Transverse colon (tissue), 4 donors: Measurements from ENCODE around the gene HP1BP3. TPM values are rescaled to one million over a fixed set of nuclear protein-coding genes. Genes with fewer than 3 reads are reported as not detected.

ENCODE experiments used
- DNase-seq: peaks from one replicate; pipeline ENCODE4 v3.0.0-alpha.2; 2019
- H3K27ac ChIP-seq, 4 donors: fragments of 200-600 bp; sonication (generic); 2 replicates each; pipeline ENCODE4 v1.5.1; 2016 to 2018; ENCODE audit warnings: inconsistent platforms in 4 of 4
- H3K27me3 ChIP-seq: fragments of 200-600 bp; sonication (generic); 2 replicates; pipeline ENCODE4 v1.5.1; 2017; ENCODE audit warnings: inconsistent platforms
- H3K36me3 ChIP-seq, 4 donors: fragments of 200-600 bp; sonication (generic); 2 replicates each; pipeline ENCODE4 v1.5.1; 2017 to 2019; ENCODE audit warnings: inconsistent platforms in 4 of 4
- H3K4me1 ChIP-seq, 4 donors: fragments of 200-600 bp; sonication (generic); 2 replicates each; pipeline ENCODE4 v1.5.1; 2017 to 2020; ENCODE audit warnings: inconsistent platforms in 4 of 4
- H3K4me3 ChIP-seq, 4 donors: fragments of 200-600 bp; sonication (generic); 1 replicate in 1 of 4; 2 replicates in 3 of 4; pipeline versions ENCODE4 v1.5.1 to v1.6.1; 2017 to 2019; ENCODE audit warnings: inconsistent platforms in 4 of 4
- H3K9me3 ChIP-seq, 2 donors: fragments of 200-600 bp; sonication (generic); 2 replicates each; pipeline ENCODE4 v1.5.1; 2017 to 2019; ENCODE audit warnings: inconsistent platforms in 2 of 2
- EP300 ChIP-seq: sonication (generic); formaldehyde crosslinking; IDR thresholded peaks from one replicate; pipeline ENCODE4 v1.6.1; 2017; ENCODE audit warnings: antibody characterized with exemption, low read depth
- POLR2A ChIP-seq: fragments of 450-650 bp; IDR thresholded peaks from one replicate; pipeline ENCODE4 v1.6.1; 2016; ENCODE audit warnings: antibody characterized with exemption, mild to moderate bottlenecking, moderate library complexity
- POLR2AphosphoS5 ChIP-seq, 3 donors: sonication (generic); formaldehyde crosslinking; IDR thresholded peaks; one replicate each; pipeline ENCODE4 v1.6.1; 2016; ENCODE audit warnings: antibody characterized with exemption in 3 of 3
- WGBS, 2 donors: methylation state at CpG; one replicate each; pipeline ENCODE4 v1.1.5; 2018; ENCODE audit warnings: low coverage in 1 of 2; 5-methylcytosine and 5-hydroxymethylcytosine counted together
- in situ Hi-C, 4 donors: fragments of 200-750 bp; cut with MboI; loops; one replicate each; pipeline versions ENCODE4 v1.15.0 to v1.15.1; 2017; ENCODE audit warnings: low sequenced_read_pairs in 3 of 4, low pct_ligation_motif_present in 1 of 4, low pct_unique_long_range_greater_than_20kb in 1 of 4
- intact Hi-C: fragments of 100-400 bp; cut with DNase I; formaldehyde crosslinking; loops from one replicate; pipeline ENCODE4 v1.15.1; 2023; ENCODE audit warnings: low total_unique reads
- total RNA-seq, 4 donors: library from RNA; depleted of rRNA; stranded (reverse); fragments of >200 nt; gene quantifications; one replicate each; pipeline ENCODE4 v1.1.0, GENCODE V29; 2016
- TF ChIP-seq, protein P1 (sequence below), 5 experiments: fragments of 200-600 bp in 3 of 5; fragments of 450-650 bp in 2 of 5; sonication (generic) in 3 of 5; IDR thresholded peaks; 1 replicate in 2 of 5; 2 replicates in 3 of 5; pipeline ENCODE4 v1.5.1; 2016 to 2017; ENCODE audit warnings: antibody characterized with exemption in 5 of 5, inconsistent platforms in 3 of 5, mild to moderate bottlenecking in 2 of 5, moderate library complexity in 1 of 5

The HP1BP3 gene
- total RNA-seq, 4 donors from 2014 or later: 143 to 272 (median 197) TPM

DNA sequence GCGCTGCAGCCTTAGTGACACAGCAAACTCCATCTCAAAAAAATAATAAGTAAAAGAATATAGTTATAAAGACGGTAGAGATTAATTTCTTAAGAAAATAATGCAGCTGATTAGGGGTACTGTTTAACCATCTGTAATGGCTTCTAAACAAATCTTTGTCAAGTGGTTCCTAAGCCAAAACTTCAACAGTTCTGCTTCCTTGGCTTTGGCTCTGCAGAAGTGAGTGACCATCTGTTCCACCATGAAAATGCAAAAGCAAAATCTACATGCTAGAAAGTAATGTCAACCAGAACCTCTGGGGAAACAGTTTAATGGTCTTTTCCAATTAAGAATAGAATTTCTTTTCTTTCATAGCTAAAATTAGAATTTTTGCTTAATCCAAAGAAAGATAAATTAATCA is 46.3 kb downstream of the HP1BP3 start:
- in situ Hi-C loops (no loop called here), intact Hi-C loops (no loop called here)
- 68% methylated on average over 2 of the region's 2 CpGs; no CpG with 5 or more reads in 1 of the 2 donors for WGBS, 2 donors
- no peak overlapping the region for H3K27ac ChIP-seq
- H3K27me3 ChIP-seq: no peaks in the 10 kb centered on the region
- no peak for DNase-seq
- no peak overlapping the region for H3K4me3 ChIP-seq
- no peaks in the 10 kb centered on the region for H3K4me1 ChIP-seq
- H3K9me3 ChIP-seq: no peaks in the 10 kb centered on the region
- no peak for TF ChIP-seq EP300
- TF ChIP-seq, protein P1, sequence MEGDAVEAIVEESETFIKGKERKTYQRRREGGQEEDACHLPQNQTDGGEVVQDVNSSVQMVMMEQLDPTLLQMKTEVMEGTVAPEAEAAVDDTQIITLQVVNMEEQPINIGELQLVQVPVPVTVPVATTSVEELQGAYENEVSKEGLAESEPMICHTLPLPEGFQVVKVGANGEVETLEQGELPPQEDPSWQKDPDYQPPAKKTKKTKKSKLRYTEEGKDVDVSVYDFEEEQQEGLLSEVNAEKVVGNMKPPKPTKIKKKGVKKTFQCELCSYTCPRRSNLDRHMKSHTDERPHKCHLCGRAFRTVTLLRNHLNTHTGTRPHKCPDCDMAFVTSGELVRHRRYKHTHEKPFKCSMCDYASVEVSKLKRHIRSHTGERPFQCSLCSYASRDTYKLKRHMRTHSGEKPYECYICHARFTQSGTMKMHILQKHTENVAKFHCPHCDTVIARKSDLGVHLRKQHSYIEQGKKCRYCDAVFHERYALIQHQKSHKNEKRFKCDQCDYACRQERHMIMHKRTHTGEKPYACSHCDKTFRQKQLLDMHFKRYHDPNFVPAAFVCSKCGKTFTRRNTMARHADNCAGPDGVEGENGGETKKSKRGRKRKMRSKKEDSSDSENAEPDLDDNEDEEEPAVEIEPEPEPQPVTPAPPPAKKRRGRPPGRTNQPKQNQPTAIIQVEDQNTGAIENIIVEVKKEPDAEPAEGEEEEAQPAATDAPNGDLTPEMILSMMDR (IDR thresholded peaks at IDR 0.05): no peak
- no peak for TF ChIP-seq POLR2A
- TF ChIP-seq POLR2AphosphoS5 (IDR thresholded peaks at IDR 0.05): no peak
- H3K36me3 ChIP-seq: peaks cover 0 to 64% (median 27%) of the 10 kb centered on the region in 4 donors

DNA sequence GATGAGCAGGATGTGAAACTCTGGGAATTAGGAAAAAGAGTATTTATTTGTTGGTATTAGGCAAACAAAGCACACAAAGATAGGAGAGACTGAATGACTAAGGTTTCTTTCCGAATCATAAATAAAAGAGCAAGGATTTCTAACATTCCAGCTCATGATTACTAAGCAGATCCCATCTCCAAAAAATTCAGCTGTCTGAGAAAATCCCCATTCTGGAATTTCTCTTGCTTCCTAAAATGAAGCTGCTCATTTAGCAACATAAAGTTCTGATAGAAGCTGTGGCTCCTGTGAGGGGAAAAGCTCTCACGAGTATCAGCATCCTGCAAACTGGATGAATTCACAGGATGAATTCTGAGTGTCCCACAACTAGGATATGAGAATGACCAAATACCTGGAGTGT is 47.9 kb downstream of the HP1BP3 start:
- in situ Hi-C loops (no loop called here), intact Hi-C loops (no loop called here)
- no peaks in the 10 kb centered on the region for H3K9me3 ChIP-seq
- TF ChIP-seq POLR2AphosphoS5 (IDR thresholded peaks at IDR 0.05): no peak
- no peak overlapping the region for H3K27ac ChIP-seq
- H3K4me3 ChIP-seq: no peak overlapping the region
- no peaks in the 10 kb centered on the region for H3K27me3 ChIP-seq
- 83 to 84% methylated on average over 2 of the region's 2 CpGs for WGBS, 2 donors
- peaks cover 0 to 48% (median 19%) of the 10 kb centered on the region in 4 donors for H3K36me3 ChIP-seq
- no peaks in the 10 kb centered on the region for H3K4me1 ChIP-seq
- DNase-seq: no peak

DNA sequence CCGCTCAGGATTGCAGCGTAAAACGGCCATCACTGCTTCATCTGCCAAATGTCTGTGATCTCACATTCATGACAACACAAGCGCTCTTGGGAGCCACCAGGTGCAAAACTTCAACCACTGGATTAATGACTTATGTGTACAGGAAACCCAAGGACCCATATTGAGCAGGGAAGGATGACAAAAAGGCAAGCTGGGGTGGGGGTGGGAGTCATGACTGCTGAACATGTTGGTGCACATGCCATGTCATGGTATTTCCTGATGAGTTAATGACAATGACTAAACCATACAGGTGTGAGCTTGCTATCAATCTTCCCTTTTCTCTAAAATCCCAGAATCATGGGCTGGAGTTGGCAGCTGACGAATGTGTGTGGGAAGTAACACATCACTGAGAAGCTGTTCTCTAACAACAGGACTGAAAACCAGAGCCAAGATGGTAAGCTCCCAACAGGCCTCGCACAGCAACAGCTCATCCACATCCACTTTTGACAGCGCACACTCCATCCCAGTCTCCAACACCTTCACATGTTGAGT is 51.5 kb downstream of the HP1BP3 start:
- intact Hi-C loops: no loop called here
- Histone ChIP-seq H3K27ac (no peak overlapping the region), H3K4me1 (peaks cover 9 to 25% (median 24%) of the 10 kb centered on the region in 4 donors), H3K36me3 (peaks cover 0 to 15% (median 3%) of the 10 kb centered on the region in 4 donors), H3K27me3 (peaks cover 22% of the 10 kb centered on the region), H3K9me3 (no peaks in the 10 kb centered on the region), H3K4me3 (no peak overlapping the region)
- TF ChIP-seq, protein P1 (IDR thresholded peaks at IDR 0.05): no peak
- no peak for TF ChIP-seq POLR2AphosphoS5 (IDR thresholded peaks at IDR 0.05)
- no peak for TF ChIP-seq POLR2A
- no peak for TF ChIP-seq EP300
- no peak for DNase-seq
- in situ Hi-C loops: no loop called here
- 80 to 83% methylated on average over 3 to 7 of the region's 7 CpGs for WGBS, 2 donors

DNA sequence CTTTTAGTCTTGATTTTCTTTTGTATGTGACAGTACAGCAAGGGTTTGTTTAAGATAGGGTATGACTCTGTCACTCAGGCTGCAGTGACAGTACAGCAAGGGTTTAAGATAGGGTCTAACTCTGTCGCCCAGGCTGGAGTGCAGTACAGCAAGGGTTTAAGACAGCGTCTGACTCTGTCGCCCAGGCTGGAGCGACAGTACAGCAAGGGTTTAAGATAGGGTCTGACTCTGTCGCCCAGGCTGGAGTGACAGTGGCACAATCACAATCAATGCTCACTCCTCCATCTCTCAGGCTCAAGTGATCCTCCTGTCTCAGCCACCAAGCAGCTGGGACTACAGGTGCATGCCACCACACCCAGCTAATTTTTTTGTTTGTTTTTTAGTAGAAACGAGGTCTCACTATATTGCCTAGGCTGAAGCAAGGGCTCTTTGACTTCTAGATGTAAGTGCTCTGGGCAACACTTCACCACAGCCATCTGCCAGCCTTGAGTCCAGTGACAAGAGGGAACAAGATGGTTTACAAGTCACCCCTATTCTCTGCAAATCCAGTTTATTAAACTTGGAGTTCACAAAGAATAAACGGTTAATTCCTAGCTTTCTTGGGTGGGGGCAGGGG is 53.6 kb downstream of the HP1BP3 start:
- Histone ChIP-seq H3K9me3 (no peaks in the 10 kb centered on the region), H3K36me3 (peaks cover 0 to 6% (median 0%) of the 10 kb centered on the region in 4 donors), H3K4me3 (peak overlapping the region in 2 of 4 donors; percentile 61 to 63), H3K27me3 (peaks cover 43% of the 10 kb centered on the region), H3K4me1 (peaks cover 9 to 25% (median 24%) of the 10 kb centered on the region in 4 donors), H3K27ac (peak overlapping the region in 2 of 4 donors; percentile 2 to 27)
- in situ Hi-C loops: no loop called here
- WGBS, 2 donors: 17 to 18% methylated on average over 1 to 7 of the region's 7 CpGs
- TF ChIP-seq, protein P1 (IDR thresholded peaks at IDR 0.05): no peak
- TF ChIP-seq POLR2AphosphoS5 (IDR thresholded peaks at IDR 0.05) (no peak), EP300 (no peak), POLR2A (no peak)
- intact Hi-C loops: no loop called here
- no peak for DNase-seq
